Tibial artery (tissue), 4 donors: ENCODE results near the gene KCNAB2.

Experiments
- DNase-seq, 2 donors: peaks; one replicate each; pipeline ENCODE4 v3.0.0-alpha.2; 2019
- H3K27ac ChIP-seq, 2 donors: fragments of 200-600 bp; sonication (generic) in 1 of 2; 1 replicate in 1 of 2; 2 replicates in 1 of 2; pipeline ENCODE4 v1.5.1; 2018 to 2019; ENCODE audit warnings: mild to moderate bottlenecking in 1 of 2
- H3K27me3 ChIP-seq, 2 donors: fragments of 200-600 bp; sonication (generic) in 1 of 2; one replicate each; pipeline versions ENCODE4 v1.5.1 to v1.6.0; 2016 to 2019
- H3K36me3 ChIP-seq, 3 donors: fragments of 200-600 bp; sonication (generic) in 2 of 3; one replicate each; pipeline ENCODE4 v1.5.1; 2016 to 2019; ENCODE audit warnings: mild to moderate bottlenecking in 2 of 3
- H3K4me1 ChIP-seq, 4 donors: fragments of 200-600 bp; sonication (generic) in 2 of 4; 1 replicate in 3 of 4; 2 replicates in 1 of 4; pipeline ENCODE4 v1.5.1; 2016 to 2019
- H3K4me3 ChIP-seq, 2 donors: fragments of 200-600 bp; sonication (generic) in 1 of 2; 1 replicate in 1 of 2; 2 replicates in 1 of 2; pipeline ENCODE4 v1.5.1; 2018 to 2019; ENCODE audit warnings: mild to moderate bottlenecking in 2 of 2
- H3K9me3 ChIP-seq, 3 donors: fragments of 200-600 bp; sonication (generic) in 1 of 3; one replicate each; pipeline ENCODE4 v1.5.1; 2016 to 2019
- intact Hi-C: fragments of 100-400 bp; cut with DNase I; formaldehyde crosslinking; loops from one replicate; pipeline ENCODE4 v1.15.0; 2023; ENCODE audit warnings: low total_unique reads
- TF ChIP-seq, protein P1 (sequence below), 2 experiments: fragments of 200-600 bp in 1 of 2; fragments of 450-650 bp in 1 of 2; IDR thresholded peaks; one replicate each; pipeline ENCODE4 v1.5.1; 2017 to 2019; ENCODE audit warnings: antibody characterized with exemption in 2 of 2, mild to moderate bottlenecking in 1 of 2, moderate library complexity in 1 of 2

Gene KCNAB2

DNA sequence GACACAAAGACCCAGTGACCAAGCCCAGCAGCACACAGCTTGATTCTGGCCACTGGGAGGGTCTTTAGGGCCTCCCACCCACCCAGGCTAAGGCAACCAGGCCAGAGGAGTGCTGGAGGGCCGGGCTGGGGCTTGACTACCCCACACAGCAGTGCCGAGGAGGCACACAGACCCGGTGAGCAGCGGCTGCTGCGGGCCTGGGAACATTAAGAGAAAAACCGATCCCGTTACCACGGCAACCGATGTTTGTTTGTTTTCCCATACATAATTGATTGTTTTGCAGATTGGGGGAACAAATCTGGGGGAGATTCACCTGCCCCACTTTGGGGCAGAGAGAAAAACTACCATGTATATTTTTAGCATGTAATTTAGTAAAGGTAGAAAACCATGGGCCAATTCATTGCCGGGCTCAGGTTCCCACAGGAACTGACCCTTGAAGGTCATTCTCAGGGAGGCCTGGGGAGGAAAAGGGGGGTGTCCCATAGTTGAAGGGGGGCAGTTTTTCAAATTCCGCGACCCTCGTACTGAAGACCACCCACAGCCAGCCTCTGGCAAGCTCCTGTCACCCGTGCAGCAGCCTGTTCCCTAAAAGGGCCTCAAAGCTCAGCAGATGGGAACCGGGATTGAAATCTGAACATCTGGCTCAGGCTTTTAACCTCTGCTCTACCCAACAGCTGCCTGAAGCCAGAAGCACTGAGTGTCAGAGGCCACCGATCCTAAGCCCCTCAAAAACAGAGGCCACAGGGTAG, 99.1 kb downstream of the KCNAB2 start:
- H3K4me1 ChIP-seq, result peaks cover 0 to 8% (median 4%) of the 10 kb centered on the region in 4 donors
- TF ChIP-seq, protein P1, sequence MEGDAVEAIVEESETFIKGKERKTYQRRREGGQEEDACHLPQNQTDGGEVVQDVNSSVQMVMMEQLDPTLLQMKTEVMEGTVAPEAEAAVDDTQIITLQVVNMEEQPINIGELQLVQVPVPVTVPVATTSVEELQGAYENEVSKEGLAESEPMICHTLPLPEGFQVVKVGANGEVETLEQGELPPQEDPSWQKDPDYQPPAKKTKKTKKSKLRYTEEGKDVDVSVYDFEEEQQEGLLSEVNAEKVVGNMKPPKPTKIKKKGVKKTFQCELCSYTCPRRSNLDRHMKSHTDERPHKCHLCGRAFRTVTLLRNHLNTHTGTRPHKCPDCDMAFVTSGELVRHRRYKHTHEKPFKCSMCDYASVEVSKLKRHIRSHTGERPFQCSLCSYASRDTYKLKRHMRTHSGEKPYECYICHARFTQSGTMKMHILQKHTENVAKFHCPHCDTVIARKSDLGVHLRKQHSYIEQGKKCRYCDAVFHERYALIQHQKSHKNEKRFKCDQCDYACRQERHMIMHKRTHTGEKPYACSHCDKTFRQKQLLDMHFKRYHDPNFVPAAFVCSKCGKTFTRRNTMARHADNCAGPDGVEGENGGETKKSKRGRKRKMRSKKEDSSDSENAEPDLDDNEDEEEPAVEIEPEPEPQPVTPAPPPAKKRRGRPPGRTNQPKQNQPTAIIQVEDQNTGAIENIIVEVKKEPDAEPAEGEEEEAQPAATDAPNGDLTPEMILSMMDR (IDR thresholded peaks at IDR 0.05), result no peak
- no peak overlapping the region for H3K4me3 ChIP-seq
- H3K27ac ChIP-seq, result no peak overlapping the region
- H3K36me3 ChIP-seq, result no peaks in the 10 kb centered on the region
- no peak for DNase-seq
- H3K27me3 ChIP-seq, result peaks cover 0 to 48% of the 10 kb centered on the region in 2 donors
- intact Hi-C loops, result no loop called here
- no peaks in the 10 kb centered on the region for H3K9me3 ChIP-seq

DNA sequence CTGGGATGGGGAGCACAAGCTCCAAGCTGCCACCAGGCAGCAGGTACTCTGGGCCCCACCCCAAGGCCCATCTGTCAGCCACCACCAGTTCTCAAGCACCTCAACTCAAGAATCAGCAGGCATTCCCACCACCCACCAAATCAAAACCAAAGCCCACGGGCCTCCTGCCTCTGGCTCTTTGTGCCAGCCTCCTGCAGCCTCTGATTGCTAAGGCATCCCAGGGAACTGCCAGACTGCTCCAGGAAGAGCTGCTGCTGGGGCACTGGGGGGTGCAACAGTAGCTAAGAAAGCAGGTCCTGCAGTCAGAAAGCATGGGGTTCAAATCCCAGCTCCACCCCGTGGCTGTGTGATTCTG, 99.7 kb downstream of the KCNAB2 start:
- H3K4me3 ChIP-seq, result no peak overlapping the region
- no peaks in the 10 kb centered on the region for H3K36me3 ChIP-seq
- H3K9me3 ChIP-seq, result no peaks in the 10 kb centered on the region
- peaks cover 0 to 8% (median 4%) of the 10 kb centered on the region in 4 donors for H3K4me1 ChIP-seq
- H3K27me3 ChIP-seq, result peaks cover 0 to 48% of the 10 kb centered on the region in 2 donors
- TF ChIP-seq, protein P1 (IDR thresholded peaks at IDR 0.05), result no peak
- H3K27ac ChIP-seq, result no peak overlapping the region
- intact Hi-C loops, result no loop called here
- no peak for DNase-seq

DNA sequence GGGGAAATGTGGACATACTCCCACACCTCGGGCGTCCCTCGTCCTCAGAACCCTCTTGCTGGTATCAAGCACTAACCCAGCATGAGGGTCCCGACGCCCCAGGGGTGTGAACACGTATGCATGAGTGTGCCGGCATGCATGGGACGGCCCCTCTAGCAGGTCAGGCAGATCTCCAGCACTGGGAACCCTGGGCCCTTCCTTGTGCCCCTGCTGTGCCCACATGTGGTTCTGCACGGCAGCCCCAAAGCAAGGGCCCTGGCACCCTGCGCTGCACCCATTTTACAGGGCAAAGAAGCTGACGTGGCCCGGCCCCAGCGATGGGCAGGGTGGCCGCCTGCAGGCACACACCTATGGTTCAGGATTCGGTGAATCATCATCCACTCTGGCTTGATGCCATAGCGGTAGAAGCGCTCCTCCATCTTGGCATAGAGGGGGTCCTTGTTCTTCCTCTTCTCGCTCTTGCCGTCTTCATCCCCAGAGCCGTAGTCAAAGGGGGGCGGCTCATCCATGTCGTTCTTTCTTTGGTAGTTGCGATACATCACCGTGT, 100.2 kb downstream of the KCNAB2 start:
- peaks cover 0 to 48% of the 10 kb centered on the region in 2 donors for H3K27me3 ChIP-seq
- intact Hi-C loops, result no loop called here

DNA sequence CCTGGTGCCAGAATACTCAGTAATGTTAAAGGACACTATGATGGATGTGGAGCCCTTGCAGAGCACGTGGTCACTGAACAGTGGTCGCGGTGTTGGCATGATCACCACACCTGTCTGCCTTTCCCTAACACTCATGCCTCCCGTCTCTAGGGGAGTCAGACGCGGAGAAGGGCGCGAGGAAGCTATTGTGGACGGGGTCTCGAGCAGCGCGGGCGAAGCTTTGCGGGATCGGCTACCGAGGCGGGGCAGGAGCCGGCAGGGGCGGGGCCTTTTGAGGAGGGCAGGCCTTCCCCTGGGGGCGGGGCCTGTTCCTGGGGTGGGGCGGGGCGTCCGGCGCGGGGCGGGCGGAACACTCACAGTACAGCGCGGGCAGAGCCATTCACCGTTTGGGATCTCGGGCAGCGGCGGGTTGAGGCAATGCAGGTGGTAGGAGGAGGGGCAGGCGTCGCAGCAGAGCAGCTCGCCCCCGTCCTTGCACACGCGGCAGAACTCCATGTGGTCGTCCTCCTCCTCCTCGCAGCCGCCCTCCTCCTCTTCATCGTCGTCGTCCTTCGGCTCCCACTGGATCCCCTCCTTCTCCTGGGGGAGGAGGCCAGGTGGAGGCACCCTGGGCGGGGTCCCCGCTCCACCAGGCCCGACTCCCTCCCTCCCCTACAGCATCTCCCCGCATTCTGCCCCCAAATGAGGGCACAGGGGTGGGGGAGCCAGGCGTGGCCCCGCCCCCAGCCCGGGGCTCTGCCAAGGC, 103.0 kb downstream of the KCNAB2 start:
- H3K36me3 ChIP-seq, result no peaks in the 10 kb centered on the region
- H3K4me3 ChIP-seq, result no peak overlapping the region
- TF ChIP-seq, protein P1 (IDR thresholded peaks at IDR 0.05), result no peak
- no peaks in the 10 kb centered on the region for H3K9me3 ChIP-seq
- no peak overlapping the region for H3K27ac ChIP-seq
- H3K4me1 ChIP-seq, result peaks cover 0 to 8% (median 4%) of the 10 kb centered on the region in 4 donors
- peaks cover 0 to 49% of the 10 kb centered on the region in 2 donors for H3K27me3 ChIP-seq
- no peak for DNase-seq
- intact Hi-C loops, result no loop called here

More for the DNA sequence above, 100.2 kb downstream of the KCNAB2 start:
- TF ChIP-seq, protein P1 (IDR thresholded peaks at IDR 0.05), result no peak
- H3K27ac ChIP-seq, result no peak overlapping the region
- peaks cover 0 to 8% (median 4%) of the 10 kb centered on the region in 4 donors for H3K4me1 ChIP-seq
- no peaks in the 10 kb centered on the region for H3K36me3 ChIP-seq
- H3K4me3 ChIP-seq, result no peak overlapping the region
- no peak for DNase-seq
- H3K9me3 ChIP-seq, result no peaks in the 10 kb centered on the region

DNA sequence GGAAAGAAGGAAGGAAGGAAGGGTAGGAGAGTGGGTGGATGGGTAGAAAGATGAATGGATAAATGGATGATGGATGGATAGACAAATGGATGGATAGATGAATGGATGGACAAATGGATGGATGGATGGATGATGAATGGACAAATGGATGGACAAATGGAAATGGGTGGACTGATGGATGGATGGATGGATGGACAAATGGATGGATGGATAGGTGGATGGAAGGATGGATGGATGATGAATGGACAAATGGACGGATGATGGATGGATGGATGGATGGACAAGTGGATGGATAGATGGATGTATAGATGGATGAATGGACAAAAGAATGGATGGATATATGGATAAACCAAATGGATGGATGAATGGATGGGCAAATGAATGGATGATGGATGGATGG, 103.9 kb downstream of the KCNAB2 start:
- intact Hi-C loops, result no loop called here
- TF ChIP-seq, protein P1 (IDR thresholded peaks at IDR 0.05), result no peak
- Histone ChIP-seq H3K36me3 (no peaks in the 10 kb centered on the region), H3K9me3 (no peaks in the 10 kb centered on the region), H3K27ac (no peak overlapping the region), H3K4me1 (peaks cover 0 to 8% (median 4%) of the 10 kb centered on the region in 4 donors), H3K4me3 (no peak overlapping the region), H3K27me3 (peaks cover 0 to 47% of the 10 kb centered on the region in 2 donors)
- DNase-seq, result no peak
